SK-N-SH (cell line): Measurements from ENCODE around the gene ANKRD62. TPM values are rescaled to one million over a fixed set of nuclear protein-coding genes. Genes with fewer than 3 reads are reported as not detected.

ENCODE experiments used
- CTCF ChIA-PET: fragments of 300-600, 350-600 bp; formaldehyde crosslinking; extraction: SDS; loops from one replicate; lab custom pipeline; 2021; lab: Yijun Ruan, JAX
- POLR2A ChIA-PET: fragments of 350-600 bp; sonication (Branson Sonifier 250); formaldehyde crosslinking; extraction: SDS; loops from one replicate; lab custom pipeline; 2020; ENCODE audit warnings: antibody characterized with exemption, inconsistent platforms; lab: Yijun Ruan, JAX
- DNase-seq: peaks from one replicate; pipeline ENCODE4 v3.0.0; 2012
- H2AFZ ChIP-seq: fragments of 200-600 bp; sonication (generic); 2 replicates; pipeline ENCODE4 v1.8.1; 2016; ENCODE audit warnings: antibody characterized with exemption, mild to moderate bottlenecking, low read depth
- H3F3A ChIP-seq: fragments of 200-600 bp; sonication (generic); replicated peaks from 2 replicates; pipeline ENCODE3; 2016; ENCODE audit warnings: antibody characterized with exemption, mild to moderate bottlenecking; ENCODE audit not compliant: insufficient read depth
- H3K27ac ChIP-seq, 2 experiments: fragments of 200-500 bp in 1 of 2; fragments of 200-600 bp in 1 of 2; sonication (Bioruptor generic) in 1 of 2; sonication (generic), shearing (Covaris generic) in 1 of 2; 2 replicates each; pipeline versions ENCODE4 v1.5.1 to v1.6.1; 2014 to 2016; ENCODE audit warnings: low read depth in 2 of 2, inconsistent platforms in 1 of 2, low read length in 1 of 2, mild to moderate bottlenecking in 1 of 2, mixed read lengths in 1 of 2
- H3K27me3 ChIP-seq: fragments of 200-600 bp; sonication (generic), shearing (Covaris generic); 2 replicates; pipeline ENCODE4 v1.6.1; 2016; ENCODE audit warnings: mixed run types; ENCODE audit not compliant: insufficient read depth
- H3K36me3 ChIP-seq, 2 experiments: fragments of 200-500 bp in 1 of 2; fragments of 200-600 bp in 1 of 2; sonication (Bioruptor generic) in 1 of 2; sonication (generic) in 1 of 2; replicated peaks in 1 of 2; 2 replicates each; pipeline versions ENCODE3 to v1.5.1; 2014 to 2016; ENCODE audit warnings: low read length in 1 of 2, mild to moderate bottlenecking in 1 of 2; ENCODE audit not compliant: insufficient read depth in 2 of 2, control insufficient read depth in 1 of 2
- H3K4me1 ChIP-seq, 2 experiments: fragments of 200-500 bp in 1 of 2; fragments of 200-600 bp in 1 of 2; sonication (Bioruptor generic) in 1 of 2; sonication (generic), shearing (Covaris generic) in 1 of 2; 2 replicates each; pipeline versions ENCODE4 v1.5.1 to v1.6.1; 2014 to 2016; ENCODE audit warnings: low read depth in 1 of 2, low read length in 1 of 2, mixed run types in 1 of 2; ENCODE audit not compliant: insufficient read depth in 2 of 2, control insufficient read depth in 1 of 2
- H3K4me2 ChIP-seq: fragments of 200-600 bp; sonication (generic), shearing (Covaris generic); 2 replicates; pipeline ENCODE4 v1.6.1; 2017; ENCODE audit warnings: mixed run types
- H3K4me3 ChIP-seq, 2 experiments: fragments of 200-500 bp in 1 of 2; fragments of 200-600 bp in 1 of 2; sonication (Bioruptor generic) in 1 of 2; sonication (generic), shearing (Covaris generic) in 1 of 2; 2 replicates each; pipeline versions ENCODE4 v1.5.1 to v1.8.1; 2014 to 2016; ENCODE audit warnings: low read depth in 2 of 2, inconsistent platforms in 1 of 2, low read length in 1 of 2, mild to moderate bottlenecking in 1 of 2, mixed read lengths in 1 of 2, moderate library complexity in 1 of 2
- H3K79me2 ChIP-seq: fragments of 200-600 bp; sonication (generic); 2 replicates; pipeline ENCODE4 v1.8.1; 2017; ENCODE audit warnings: mild to moderate bottlenecking; ENCODE audit not compliant: insufficient read depth
- H3K9ac ChIP-seq: fragments of 200-600 bp; sonication (generic); 2 replicates; pipeline ENCODE4 v1.6.1; 2017; ENCODE audit warnings: mixed run types
- H3K9me2 ChIP-seq: fragments of 200-600 bp; sonication (generic); 2 replicates; pipeline ENCODE4 v1.6.1; 2017; ENCODE audit warnings: mixed run types
- H3K9me3 ChIP-seq: fragments of 200-600 bp; sonication (generic); 2 replicates; pipeline ENCODE4 v1.6.1; 2017; ENCODE audit warnings: mixed run types, mild to moderate bottlenecking, moderate library complexity
- H4K20me1 ChIP-seq: fragments of 200-600 bp; sonication (generic); 2 replicates; pipeline ENCODE4 v1.6.1; 2017; ENCODE audit warnings: mild to moderate bottlenecking, mixed run types; ENCODE audit not compliant: insufficient read depth
- MEF2A ChIP-seq: IDR thresholded peaks from 2 replicates; pipeline ENCODE4 v1.4.0; 2012; ENCODE audit warnings: low read depth, borderline replicate concordance
- MXI1 ChIP-seq: IDR thresholded peaks from 2 replicates; pipeline ENCODE4 v1.6.1; 2012; ENCODE audit warnings: mild to moderate bottlenecking, low read depth, low read length, improper control_type of control experiment
- RAD21 ChIP-seq: IDR thresholded peaks from 2 replicates; pipeline ENCODE4 v1.6.1; 2012; ENCODE audit warnings: mild to moderate bottlenecking, low read length
- SMC3 ChIP-seq: IDR thresholded peaks from 2 replicates; pipeline ENCODE4 v1.6.1; 2012; ENCODE audit warnings: low read depth, low read length, improper control_type of control experiment
- TAF1 ChIP-seq: IDR thresholded peaks from 2 replicates; pipeline ENCODE4 v1.6.1; 2012; ENCODE audit warnings: low read depth, mild to moderate bottlenecking, low read length, moderate library complexity, borderline replicate concordance
- WGBS: methylation state at CpG from one replicate; pipeline ENCODE4 v1.1.6; 2017; ENCODE audit warnings: low lambda C conversion rate; 5-methylcytosine and 5-hydroxymethylcytosine counted together
- polyA plus RNA-seq, 3 experiments: library from polyadenylated mRNA; depleted of rRNA; stranded (reverse); fragments of >200 nt; gene quantifications; 2 replicates each; pipeline ENCODE4 v1.2.3, GENCODE V29; 2012
- TF ChIP-seq, protein P1 (sequence below): IDR thresholded peaks from 2 replicates; pipeline ENCODE4; 2012
- TF ChIP-seq, protein P2 (sequence below): IDR thresholded peaks from 2 replicates; pipeline ENCODE4 v1.4.0; 2012; ENCODE audit warnings: low read depth, borderline replicate concordance
- TF ChIP-seq, protein P3 (sequence below): fragments of 200-600 bp; sonication (generic); IDR thresholded peaks from 2 replicates; pipeline ENCODE4 v1.6.1; 2017; ENCODE audit warnings: antibody characterized with exemption, mild to moderate bottlenecking, moderate library complexity

The ANKRD62 gene
- polyA plus RNA-seq, 1 of the 3 experiments (the other 2 are of a cell fraction): not detected

DNA sequence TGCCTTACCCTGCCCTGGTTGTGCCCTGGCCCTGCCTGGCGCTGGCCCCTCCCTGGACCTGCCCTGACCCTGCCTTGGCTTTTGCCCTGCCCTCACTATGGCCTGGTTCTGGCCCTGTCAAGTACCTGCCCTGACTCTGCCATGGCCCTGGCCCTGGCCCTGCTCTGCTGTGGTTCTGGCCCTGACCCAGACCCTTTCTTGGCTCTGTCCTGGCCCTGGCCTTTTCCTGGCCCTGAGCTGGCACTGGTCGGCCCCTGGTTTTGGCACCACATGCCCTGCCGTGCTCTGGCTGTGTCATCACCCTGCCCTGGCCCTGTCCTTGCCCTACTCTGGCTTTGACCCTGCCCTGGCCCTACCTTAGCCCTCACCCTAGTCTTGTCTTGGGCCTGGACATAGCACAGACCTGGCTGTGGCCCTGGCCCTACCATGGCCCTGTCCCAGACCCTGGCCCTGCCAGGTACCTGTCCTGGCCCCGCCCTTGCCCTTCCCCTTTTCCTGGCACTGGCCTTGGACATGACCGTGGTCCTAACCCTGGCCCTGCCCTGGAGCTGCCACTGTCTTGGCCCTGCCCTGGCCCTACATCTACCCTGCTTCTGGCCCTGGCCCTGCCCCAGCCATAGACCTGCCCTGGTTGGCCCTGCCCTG, 4.8 kb upstream of the ANKRD62 start (continued):
- TF ChIP-seq SMC3 (no peak), MEF2A (no peak), TAF1 (no peak)
- TF ChIP-seq, protein P1, sequence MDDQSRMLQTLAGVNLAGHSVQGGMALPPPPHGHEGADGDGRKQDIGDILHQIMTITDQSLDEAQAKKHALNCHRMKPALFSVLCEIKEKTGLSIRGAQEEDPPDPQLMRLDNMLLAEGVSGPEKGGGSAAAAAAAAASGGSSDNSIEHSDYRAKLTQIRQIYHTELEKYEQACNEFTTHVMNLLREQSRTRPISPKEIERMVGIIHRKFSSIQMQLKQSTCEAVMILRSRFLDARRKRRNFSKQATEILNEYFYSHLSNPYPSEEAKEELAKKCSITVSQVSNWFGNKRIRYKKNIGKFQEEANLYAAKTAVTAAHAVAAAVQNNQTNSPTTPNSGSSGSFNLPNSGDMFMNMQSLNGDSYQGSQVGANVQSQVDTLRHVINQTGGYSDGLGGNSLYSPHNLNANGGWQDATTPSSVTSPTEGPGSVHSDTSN: no peak
- TF ChIP-seq, protein P2, sequence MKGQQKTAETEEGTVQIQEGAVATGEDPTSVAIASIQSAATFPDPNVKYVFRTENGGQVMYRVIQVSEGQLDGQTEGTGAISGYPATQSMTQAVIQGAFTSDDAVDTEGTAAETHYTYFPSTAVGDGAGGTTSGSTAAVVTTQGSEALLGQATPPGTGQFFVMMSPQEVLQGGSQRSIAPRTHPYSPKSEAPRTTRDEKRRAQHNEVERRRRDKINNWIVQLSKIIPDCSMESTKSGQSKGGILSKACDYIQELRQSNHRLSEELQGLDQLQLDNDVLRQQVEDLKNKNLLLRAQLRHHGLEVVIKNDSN: no peak

DNA sequence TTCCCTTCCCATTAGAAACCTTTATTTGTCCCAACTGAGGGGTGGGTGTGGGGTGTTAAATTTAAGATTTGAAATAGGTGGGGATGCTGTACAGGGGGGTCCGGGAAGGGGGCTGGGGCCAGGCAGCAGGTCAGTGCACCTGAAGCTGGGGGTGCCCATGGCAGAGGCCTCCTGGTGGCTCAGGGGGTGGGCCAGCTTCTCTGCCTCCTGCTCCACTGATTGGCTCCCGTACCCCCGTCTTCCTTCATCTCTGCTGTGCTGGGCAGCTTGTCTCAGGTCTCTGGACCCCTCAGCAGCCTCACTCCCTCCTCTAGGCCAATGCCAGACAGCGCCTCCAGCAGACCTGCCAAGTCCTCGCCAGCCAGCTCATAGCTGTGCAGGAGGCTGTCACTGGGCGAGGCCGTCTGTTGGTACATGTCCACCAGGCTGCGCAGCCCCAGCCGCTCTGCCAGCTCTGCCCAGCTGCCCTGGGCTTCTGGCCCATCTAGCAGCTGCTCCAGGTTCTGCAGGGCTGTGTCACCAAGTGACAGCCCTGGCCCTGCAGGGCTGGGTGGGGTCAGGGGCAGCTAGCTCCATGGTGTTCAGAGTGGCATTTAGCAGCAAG, 2.0 kb upstream of the ANKRD62 start:
- Histone ChIP-seq H2AFZ (no peak overlapping the region), H3K36me3 (no peaks in the 10 kb centered on the region), H3K4me3 (no peak overlapping the region), H3K9me2 (no peaks in the 10 kb centered on the region), H3K9ac (no peak overlapping the region), H4K20me1 (no peaks in the 10 kb centered on the region), H3K4me2 (no peak overlapping the region), H3K4me1 (no peaks in the 10 kb centered on the region), H3K27ac (no peak overlapping the region), H3F3A (no peaks in the 10 kb centered on the region), H3K27me3 (no peaks in the 10 kb centered on the region), H3K79me2 (no peaks in the 10 kb centered on the region), H3K9me3 (no peaks in the 10 kb centered on the region)
- CTCF ChIA-PET: interaction anchor here (0.6 to 1.9 kb wide), 7 partner anchors 10 to 154 kb away, joined by 3 to 9 read pairs (median 3); no protein-coding TSS in a partner anchor
- WGBS: 11% methylated on average over 4 of the region's 9 CpGs
- no peak for DNase-seq
- POLR2A ChIA-PET: no interaction called here
- no peak for TF ChIP-seq TAF1

DNA sequence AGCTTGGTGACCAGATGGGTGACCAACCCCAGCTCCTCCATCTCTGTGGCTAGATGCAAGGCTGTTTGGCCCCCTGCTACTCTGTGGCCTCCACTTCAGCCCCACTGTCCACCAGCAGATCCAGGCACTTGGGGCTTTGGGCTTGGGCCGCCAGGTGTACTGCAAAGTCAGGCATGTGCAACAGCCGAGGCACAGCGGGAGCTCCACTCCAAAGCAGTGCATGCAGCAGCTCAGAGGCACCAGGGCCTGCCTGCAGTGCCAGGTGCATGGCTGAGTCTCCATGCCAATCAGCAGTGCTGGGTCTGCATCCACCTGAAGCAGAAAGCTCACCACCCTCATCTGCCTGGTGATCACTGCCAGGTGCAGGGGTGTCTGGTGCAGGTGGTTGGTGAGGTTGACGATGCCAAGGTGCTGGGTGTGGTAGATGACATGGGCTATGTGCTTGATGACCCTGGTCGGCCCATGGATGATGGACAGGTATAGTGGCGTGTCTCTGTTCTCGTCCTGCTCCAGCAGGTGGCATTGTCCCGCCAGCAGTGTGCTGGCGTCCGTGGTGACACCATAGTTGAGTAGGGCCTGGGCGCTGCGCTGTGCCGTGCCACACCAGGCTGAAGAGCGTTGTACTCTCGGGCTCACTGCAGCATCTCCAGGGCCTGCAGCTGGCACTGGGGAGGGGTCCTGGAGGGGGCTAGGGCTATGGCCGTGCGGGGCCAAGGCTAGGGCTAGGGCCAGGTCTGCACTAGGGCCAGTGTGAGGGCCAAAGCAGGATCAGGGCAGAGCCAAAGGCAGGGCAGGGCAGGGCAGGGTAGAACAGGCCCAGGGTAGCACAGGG, 1.0 kb upstream of the ANKRD62 start:
- DNase-seq: peak; percentile 65

More for the DNA sequence above, 1.0 kb upstream of the ANKRD62 start:
- no peak overlapping the region for H3K4me3 ChIP-seq
- 26% methylated on average over 8 of the region's 17 CpGs for WGBS
- no peak overlapping the region for H2AFZ ChIP-seq
- no peaks in the 10 kb centered on the region for H3K4me1 ChIP-seq
- POLR2A ChIA-PET: no interaction called here
- no peaks in the 10 kb centered on the region for H3F3A ChIP-seq
- H3K36me3 ChIP-seq: no peaks in the 10 kb centered on the region
- H3K27me3 ChIP-seq: no peaks in the 10 kb centered on the region
- H3K9ac ChIP-seq: no peak overlapping the region
- CTCF ChIA-PET: interaction anchor here (0.6 to 1.9 kb wide), 7 partner anchors 11 to 155 kb away, joined by 3 to 9 read pairs (median 3); no protein-coding TSS in a partner anchor
- H3K9me3 ChIP-seq: no peaks in the 10 kb centered on the region
- H4K20me1 ChIP-seq: no peaks in the 10 kb centered on the region
- no peak overlapping the region for H3K4me2 ChIP-seq
- H3K9me2 ChIP-seq: no peaks in the 10 kb centered on the region
- no peak overlapping the region for H3K27ac ChIP-seq
- H3K79me2 ChIP-seq: no peaks in the 10 kb centered on the region
- TF ChIP-seq MXI1: no peak
- TF ChIP-seq, protein P3, sequence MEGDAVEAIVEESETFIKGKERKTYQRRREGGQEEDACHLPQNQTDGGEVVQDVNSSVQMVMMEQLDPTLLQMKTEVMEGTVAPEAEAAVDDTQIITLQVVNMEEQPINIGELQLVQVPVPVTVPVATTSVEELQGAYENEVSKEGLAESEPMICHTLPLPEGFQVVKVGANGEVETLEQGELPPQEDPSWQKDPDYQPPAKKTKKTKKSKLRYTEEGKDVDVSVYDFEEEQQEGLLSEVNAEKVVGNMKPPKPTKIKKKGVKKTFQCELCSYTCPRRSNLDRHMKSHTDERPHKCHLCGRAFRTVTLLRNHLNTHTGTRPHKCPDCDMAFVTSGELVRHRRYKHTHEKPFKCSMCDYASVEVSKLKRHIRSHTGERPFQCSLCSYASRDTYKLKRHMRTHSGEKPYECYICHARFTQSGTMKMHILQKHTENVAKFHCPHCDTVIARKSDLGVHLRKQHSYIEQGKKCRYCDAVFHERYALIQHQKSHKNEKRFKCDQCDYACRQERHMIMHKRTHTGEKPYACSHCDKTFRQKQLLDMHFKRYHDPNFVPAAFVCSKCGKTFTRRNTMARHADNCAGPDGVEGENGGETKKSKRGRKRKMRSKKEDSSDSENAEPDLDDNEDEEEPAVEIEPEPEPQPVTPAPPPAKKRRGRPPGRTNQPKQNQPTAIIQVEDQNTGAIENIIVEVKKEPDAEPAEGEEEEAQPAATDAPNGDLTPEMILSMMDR: peak; percentile 21
- peak; percentile 34; the same call in 1 of the 2 replicates for TF ChIP-seq SMC3
- TF ChIP-seq RAD21: peak; percentile 67
- TF ChIP-seq, all 33 proteins: peak for 3
